Epidermal melanocyte (primary cell): ENCODE measurements around the gene BTBD2.
A peak's percentile ranks its signal among the peaks of the same experiment; 100 is the strongest.

Experiments used
- DNase-seq: peaks from one replicate; pipeline ENCODE4 v3.0.0; 2011; ENCODE audit warnings: low spot score; ENCODE audit not compliant: insufficient read length

Gene BTBD2

DNA sequence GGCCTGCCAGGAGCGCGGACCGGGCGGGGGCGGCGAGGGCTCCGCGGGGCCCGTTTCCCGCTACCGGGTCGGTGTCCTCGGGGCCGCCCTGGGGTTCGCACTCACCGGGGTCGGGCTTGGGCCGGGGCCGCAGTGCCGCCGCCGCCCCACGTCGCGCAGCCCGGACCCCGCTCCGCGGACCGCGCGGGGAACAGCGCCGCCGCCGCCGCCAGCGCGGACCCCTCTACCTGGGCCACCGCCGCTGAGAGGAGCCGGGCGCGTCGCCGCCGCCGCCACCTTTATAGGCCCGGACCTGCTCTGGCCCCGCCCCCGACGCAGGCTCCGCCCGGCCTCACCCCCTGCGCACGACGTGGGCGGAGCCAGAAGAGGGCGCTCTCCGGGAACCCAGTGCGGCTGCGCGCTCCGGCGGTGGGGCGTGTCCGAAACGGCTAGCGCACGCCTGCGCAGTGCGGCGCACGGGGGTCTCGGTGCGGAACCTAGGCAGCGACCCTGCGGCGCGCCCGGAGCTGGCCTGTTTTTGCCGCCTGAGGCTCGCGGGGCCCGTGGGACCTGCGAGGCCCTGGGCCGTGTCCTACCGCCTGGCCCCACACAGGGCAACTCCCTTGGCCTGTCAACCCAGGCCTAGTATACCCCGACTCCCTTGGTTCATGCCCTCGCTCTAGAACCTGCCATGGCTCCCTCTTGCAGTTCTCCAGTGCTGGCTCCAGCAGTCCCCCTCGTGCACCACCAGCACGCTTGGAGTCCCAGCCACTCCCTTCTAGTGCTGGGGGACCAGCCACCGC, 35.7 kb upstream of the BTBD2 start, which contains the start of gene MKNK2:
MKNK2 (minus strand) TSS at position 254 of the 782 bp plus-strand sequence. CDS start 393 bp downstream, outside the sequence.
- peak; percentile 92 for DNase-seq

DNA sequence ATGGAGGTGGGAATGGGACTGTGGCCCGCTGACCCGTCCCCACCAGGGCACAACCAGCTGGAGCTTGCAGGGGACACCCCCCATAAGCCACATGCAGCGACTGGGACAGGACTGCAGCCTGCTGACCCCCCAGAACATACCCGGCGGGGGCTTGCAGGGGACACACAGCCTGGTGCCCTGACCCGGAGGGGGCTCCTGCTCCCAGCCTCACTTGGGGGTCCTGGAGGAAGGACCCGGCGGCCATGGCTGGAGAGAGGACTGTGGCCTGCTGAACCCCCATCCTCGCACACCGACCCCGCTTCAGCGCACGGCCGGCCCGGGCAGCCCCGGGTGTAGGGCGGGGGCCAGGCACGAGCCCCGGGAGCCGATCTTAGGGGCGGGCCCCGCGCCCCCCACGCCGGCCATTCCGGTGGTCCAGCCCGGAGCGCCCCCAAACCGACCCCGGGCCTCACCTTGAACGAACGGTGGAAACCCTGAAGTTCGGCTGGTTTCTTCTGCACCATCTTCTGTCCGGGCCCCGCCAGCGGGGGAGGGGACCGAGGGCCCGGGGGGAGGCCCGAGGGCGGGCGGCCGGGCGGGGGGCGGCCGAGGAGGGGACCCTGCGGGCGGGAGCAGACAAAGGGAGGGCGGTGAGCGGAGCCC, 35.0 kb upstream of the BTBD2 start:
- DNase-seq = no peak

DNA sequence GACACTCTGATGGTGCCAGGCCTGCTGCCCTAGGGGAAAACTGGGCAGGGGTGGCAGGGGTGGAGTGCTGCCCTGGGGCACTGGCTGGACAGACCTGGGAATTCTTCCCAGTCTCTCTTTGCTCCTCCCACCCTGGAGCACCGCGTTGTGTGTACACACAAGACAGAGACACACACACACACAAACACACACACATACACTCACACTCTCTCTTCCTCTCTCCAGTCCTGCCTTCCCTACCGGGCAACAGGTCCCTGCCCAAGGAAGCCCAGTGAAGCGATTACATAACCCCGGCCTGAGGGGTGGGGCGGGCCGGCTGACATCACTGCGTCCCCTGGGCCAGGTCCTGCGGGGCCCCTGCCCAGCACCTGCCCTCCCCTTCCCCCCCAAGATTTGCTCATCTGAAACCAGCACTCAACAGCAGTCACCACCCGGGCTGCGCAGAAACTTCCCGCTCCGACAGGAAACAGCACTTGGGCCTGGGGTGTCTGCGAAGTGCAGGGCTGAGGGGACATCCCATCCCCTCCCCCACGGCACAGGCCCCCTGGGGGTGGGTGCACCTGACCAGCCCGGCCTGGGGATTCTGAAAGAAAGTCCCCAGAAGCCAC, 34.3 kb upstream of the BTBD2 start:
- no peak for DNase-seq

DNA sequence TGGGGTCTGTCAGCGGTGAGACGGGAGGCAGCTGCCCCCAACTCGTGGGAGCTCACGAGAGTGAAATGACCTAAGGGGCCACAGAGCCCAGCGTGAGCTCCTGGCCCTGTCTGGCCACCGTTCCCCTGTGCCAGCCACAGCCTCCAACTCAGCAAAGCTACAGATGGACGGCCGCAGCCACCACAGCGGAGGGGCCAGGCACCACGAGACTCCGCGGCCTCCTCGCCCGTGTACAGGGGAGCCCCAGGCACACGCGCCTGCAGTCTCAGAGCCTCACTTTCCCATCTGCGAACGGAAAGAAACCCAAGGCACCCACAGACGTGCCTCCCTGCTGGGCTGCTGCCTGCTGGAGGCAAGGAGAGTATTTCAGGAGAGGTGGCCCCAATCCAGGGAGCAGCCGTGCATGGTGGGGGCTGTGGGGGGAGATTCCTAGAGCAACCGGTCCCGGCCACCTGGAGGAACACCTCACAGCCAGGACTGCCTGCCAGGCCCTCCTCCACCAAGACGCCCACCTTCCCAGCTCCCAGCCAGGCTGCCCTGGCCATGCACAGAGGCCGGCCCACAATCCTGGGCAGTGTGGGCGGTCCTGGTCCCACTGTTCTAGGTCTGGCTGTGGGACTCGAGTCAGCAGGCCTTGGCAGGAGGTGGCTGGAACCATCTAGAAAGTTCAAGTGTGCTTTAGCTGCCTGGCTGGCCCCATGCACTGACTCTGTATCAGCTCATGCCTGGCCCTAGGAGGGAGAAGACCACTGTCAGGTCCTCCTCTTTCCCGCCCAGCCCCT, 33.6 kb upstream of the BTBD2 start:
- DNase-seq = no peak

DNA sequence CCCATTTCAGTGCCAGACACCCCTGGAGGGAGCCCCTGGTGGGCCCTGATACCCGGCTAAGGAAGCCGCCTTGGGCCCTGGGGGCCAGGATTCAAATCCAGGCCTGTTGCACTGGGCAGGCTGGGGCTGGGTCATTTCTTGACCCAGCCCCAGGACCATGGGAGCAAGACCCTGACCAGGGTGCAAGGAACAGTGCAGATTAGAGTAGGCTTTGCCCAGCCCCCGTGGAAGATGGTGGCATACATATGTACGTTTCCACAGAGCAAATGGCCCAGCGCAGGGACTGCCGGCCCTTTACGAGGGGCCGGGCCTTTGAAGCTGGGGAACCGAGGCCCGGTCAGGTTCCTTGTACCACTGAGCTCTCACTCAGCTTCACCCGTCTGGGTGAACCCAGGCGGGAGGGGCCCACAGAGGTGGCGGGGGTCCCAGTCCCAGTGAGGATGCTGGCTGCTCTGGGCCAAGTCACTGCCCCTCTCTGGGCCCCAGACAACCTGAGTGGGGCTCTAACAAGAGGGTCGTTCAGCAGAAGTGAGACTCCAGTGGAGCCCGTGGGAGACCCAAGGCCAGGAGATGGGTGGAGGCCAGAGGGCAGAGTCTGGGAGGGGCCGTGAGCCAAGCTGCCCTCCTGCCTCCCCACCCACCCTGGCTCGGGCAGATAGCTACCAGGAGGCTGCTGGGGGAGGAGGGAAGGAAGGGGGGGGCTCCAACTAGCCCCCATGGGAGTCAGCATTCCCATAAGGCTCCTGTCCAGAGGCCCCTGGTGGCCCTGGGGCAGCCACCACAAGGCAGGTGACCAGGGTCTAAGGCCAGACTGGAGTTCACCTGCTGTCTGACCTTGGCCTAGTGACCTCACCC, 32.8 kb upstream of the BTBD2 start:
- DNase-seq = no peak

DNA sequence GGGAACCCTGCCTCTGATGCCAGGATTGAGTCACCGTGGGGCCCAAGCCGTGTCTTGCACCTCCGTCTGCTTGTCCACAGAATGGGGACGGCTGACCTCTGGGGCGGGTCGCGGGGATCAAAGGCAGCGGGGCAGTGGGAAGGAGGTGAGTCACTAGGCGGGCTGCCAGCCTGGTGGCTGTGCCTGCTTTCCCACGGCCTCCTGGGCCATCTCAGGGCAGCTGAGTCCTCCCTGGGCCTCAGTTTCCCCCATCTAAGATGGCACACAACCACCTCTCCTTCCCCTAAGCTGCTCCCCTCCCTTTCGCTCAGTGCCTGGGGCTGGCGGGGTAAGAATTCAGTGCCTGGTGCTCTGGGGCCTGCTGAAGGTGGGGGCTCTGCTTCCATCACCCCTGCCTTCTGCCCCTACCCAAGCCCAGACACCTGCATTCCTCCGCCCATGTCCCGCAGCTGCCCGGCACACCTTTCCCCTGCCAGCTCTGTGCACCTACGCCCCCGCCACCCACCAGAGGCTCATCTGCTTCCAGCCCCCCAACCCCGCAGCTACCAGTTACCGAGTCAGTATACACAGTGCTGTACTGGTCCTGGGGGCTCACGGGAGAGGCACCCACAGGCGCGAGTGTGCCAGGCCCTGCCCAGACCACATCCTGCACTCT, 32.1 kb upstream of the BTBD2 start:
- DNase-seq = no peak

DNA sequence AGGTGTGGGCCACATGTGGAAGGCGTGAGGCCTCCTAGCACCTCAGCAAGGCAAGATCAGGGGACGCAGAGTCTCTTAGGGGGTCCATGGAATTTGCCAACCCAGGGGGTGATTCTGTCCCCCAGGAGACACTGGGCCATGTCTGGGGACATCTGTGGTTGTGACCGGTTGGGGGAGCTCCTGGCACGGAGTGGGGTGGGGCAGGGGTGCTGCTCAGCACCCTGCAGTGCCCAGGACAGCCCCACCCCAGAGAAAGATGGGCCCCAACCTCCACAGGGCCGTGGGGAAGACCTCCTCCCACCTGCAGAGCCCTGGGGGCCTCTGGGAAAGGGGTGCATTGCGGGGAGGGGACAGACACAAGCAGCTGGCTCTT, 31.5 kb upstream of the BTBD2 start:
- DNase-seq = no peak

DNA sequence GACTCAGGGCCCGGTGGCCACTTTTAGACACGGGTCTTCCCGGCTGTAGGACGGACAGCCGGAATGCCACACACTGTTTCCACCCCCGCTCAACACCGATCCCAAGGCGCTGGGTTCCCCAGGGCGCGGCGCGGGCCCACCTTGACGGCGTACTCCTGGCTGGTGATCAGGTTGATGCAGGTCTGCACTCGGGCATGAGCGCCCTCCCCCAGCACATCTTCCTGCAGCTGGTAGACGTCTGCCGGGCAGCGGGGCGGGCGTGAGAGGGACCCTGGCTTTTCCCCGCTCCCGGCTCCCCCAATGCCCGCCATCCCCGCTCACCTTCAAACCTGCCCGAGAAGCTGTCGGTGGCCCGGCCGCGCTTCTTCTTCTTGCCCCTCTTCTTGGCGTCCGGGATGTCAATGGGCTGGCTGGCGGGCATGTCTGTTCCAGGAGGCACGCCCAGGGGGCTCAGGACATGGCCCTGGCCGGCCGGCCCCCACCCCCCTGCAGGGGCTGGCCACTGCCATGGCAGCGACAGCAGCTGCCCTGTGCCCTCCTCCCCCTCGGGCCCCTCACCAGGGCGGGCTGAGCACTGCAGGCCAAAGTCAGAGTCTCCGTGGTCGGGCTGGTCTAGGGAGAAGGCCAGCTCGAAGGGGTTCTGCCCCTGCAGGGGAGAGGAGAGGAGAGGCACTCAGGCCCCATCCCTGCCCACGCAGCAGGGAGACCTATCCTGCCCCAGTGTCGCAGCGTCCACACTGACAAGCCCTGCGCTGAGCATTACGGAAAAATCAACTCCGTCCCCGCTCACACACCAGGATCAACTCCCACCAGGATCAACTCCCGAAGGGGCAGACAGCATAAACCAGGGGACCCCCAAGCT, 30.8 kb upstream of the BTBD2 start:
- no peak for DNase-seq

DNA sequence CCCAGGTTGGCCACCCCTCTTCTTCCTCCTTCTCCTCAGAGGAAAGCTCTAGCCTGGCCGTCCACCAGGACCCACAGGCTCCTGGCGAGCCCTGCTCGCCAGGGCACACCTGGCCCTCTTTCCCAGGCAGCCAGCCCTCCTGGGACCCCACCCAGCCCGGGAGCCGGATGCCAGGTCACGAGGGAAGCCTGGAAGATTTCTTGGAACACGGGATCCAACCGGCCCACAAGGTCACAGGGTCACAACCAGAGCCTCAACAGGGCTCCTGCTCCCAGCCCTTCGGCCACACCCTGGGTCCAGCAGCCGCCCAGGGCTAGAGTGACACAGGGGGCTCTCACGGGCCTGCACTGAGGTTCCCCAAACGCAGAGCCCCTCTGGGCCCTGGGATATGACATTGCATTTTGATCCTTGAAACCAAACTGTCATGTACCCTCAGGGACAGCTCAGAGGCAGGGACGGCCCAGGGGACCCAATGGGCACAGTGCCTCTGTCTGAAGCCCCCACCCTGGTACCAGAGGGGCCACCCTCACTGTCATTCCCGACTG, 30.1 kb upstream of the BTBD2 start:
- peak; percentile 9 for DNase-seq

DNA sequence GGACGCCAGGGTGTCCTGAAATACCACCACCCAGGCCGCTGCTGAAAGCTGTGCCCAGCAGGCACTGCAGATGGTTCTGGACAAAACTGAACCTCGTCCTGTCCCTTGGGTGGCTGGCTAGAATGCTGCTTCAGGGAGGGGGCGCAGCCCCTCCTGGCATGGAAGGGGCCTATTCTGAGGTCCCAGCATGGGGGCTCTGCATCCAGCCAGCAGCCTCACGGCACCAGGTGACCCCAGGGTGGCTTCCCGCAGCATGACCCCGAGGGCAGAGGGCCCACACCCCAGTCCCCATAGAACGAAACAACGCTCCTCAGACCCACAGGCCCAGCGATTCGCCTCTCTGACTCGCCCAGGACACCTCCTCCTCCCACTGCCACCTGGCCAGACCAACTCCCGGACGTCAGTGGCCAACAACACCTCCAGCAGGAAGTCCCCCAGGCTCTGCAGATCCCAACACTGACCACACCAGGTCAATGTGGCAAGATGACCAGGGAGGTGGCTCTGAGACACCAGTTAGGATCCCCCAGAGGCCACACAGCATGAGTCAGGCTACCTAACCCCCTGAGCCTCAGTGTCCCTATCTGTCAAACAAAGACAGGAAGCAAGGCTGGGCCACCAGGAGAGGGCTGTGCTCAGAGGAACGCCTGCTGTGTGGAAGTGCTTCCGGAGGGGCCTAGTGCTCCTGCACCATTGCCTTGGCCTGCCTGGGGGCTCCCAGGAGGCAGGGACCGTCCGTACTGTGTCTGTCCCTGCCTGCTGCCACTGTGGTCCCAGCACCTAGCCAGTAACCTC, 29.4 kb upstream of the BTBD2 start:
- peak; percentile 8 for DNase-seq

DNA sequence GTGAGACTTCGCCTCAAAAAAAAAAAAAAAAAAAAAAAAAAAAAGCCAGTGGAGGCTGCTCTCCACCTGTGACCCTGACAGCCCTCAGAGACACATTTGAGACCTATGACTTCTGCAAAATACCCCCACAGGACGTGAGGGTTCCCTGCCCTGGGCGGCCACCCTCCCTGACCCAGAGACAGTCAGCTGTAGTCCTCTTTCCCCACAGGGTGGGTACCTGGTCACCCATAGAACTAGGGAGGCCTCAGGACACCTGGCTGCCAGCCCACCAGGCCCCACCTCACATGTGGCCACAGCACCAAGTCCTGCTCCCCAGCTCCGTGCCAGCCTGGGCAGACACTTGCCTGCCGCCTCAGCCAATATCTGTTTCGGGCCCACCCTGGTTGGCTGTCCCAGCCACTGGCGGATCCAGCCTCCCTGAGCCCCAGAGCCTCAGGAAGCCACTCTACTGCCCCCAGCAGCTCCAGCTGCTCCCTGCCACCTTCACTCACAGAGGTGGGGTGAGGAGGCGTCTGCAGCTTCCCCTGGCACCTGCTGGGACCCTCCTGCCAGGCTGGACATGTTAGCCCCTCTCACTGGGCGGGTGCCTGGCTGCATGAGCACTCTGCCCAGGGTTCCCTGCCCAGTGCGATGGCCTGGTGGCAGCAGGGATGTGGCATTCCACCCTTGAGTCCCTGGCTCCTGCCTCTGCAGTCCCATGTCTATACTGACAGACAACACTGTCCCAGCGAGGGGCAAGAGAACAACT, 28.6 kb upstream of the BTBD2 start:
- peak; percentile 7 for DNase-seq

DNA sequence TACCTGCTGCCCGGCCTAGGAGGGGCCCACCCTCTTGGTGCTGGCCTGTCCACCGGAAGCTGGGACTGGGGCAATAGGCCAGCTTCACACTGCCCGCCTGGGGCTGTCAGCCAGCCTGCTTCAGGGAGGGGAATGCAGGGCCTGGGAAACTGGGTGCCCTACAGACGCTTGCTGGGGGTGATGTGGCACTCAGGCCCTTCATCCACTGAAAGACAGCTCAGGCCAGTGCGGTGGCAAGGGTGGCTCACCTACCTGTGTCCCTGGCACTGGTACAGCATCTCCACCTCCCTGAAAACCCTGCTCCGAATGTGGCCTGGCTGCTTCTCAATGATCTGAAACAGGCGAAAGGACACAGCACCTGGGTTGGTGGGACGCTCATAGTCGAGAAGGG, 27.7 kb upstream of the BTBD2 start:
- peak; percentile 9 for DNase-seq

DNA sequence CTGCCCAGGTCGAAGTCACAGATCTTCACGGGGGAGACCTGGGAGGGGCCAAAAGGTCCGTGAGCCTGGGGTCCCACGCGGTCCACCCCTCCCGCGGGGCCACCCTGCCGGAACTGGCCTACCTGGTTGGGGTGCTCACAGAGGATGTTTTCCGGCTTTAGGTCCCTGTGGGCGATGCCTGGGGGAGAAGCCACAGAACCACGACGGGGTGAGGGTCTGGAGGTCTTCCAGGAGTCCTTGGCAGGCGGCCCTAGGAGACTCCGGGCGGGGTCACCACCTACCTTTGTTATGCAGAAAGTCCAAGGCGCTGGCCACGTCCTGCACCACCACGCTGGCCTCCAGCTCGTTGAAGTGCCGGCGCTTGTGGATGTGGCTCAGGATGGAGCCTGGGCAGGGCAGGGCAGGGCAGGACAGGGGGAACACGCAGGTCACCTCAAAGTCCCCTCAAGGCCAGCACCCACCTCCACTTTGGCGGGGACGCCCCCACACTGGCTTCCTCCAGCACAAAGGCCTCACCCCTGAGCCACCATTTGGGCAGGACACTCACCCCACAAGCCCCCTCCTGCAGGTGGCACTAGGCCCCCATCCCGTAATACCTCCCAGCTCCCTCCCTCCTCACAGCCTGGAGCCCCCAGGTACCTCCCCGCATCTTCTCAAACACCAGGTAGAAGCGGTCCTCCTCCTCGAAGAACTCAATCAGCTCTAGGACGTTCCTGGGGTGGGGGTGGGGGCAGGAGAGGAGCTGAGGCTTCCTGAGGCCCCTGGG, 27.2 kb upstream of the BTBD2 start:
- DNase-seq = no peak

DNA sequence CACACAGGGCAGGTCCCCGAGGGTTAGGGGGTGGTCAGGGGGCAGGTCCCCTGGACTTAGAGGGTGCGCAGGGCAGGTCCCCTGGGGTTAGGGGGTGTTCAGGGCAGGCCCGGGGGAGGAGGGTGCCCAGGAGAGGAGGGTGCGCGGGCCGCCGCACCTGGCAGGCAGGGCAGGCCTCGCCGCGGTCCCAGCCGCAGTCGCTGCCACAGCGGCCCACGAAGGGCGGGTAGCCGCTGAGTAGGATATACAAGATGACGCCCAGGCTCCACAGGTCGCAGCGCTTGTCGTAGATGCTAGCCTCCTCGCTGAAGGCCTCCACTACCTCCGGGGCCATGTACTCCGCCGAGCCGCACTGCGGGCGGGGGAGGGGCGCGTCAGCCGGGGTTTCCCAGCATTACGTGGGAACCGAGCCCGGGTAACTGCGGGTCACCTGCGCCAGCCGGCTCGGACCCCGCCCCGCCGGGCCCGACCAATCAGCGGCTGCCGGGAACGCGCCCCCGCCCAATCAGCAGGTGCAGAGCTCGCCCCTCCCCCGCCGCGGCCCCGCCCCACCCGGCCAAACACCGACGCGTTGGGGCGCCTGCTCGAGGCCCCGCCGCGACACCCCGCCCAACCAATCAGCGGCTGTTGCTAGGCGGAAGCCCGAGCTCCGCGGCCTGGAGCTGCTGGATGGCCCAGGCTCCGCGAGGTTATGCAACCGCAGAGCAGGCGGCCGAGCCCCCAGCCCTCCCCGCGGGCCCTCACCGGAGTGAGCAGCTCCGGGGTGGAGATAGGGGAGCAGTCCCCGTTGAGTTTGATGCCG, 26.4 kb upstream of the BTBD2 start:
- peak; percentile 98 for DNase-seq

DNA sequence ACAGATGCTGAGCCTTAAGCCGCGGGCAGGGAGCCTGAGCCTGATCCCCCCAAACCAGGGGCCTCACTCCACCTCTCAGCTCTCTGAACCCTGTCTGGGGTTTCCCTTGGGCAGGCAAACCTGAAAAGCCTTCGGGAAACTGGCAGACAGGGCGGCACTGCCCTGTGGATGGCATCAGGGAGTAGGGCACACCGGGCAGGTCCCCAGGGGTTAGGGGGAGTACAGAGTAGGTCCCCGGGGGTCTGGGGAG, 25.8 kb upstream of the BTBD2 start:
- DNase-seq = peak; percentile 8
